ENCODE data around the gene RRAD.

- TF ChIP-seq CTCF (IDR thresholded peaks at IDR 0.05; ENCODE audit: insufficient read depth, low read length), result no peak
- no peak for TF ChIP-seq REST (IDR thresholded peaks at IDR 0.05; ENCODE audit: insufficient replicate concordance, low read depth)
- peak; percentile 75 for TF ChIP-seq POLR2AphosphoS5 (IDR thresholded peaks at IDR 0.05; ENCODE audit: low read depth)
These were observed 47.3 kb downstream of the RRAD start for GRCh38 chr16:66878067-66878466.

Data from HL-60 (cell line).